A673 (cell line): Measurements from ENCODE around the gene DBX1.

Experiments used
- CTCF ChIP-seq: fragments of 300-800, 200-600 bp; sonication (generic); conservative IDR thresholded peaks from 2 replicates; pipeline ENCODE4 v1.5.1; 2017; ENCODE audit warnings: low read depth, mild to moderate bottlenecking, antibody characterized with exemption, low read length, moderate library complexity, mixed read lengths
- EZH2 ChIP-seq: fragments of 200-600 bp; sonication (generic); IDR thresholded peaks from 2 replicates; pipeline ENCODE4 v1.6.1; 2017; ENCODE audit warnings: borderline replicate concordance, low read depth, mild to moderate bottlenecking, mixed read lengths, antibody characterized with exemption, low read length; ENCODE audit not compliant: poor library complexity, severe bottlenecking

- TF ChIP-seq CTCF: no peak
- TF ChIP-seq EZH2: no peak
Observed at GRCh38 chr11:20137637-20138036, 22.6 kb downstream of the DBX1 start.
